ENCODE results near the gene SOS1.

- TF ChIP-seq, protein P1, sequence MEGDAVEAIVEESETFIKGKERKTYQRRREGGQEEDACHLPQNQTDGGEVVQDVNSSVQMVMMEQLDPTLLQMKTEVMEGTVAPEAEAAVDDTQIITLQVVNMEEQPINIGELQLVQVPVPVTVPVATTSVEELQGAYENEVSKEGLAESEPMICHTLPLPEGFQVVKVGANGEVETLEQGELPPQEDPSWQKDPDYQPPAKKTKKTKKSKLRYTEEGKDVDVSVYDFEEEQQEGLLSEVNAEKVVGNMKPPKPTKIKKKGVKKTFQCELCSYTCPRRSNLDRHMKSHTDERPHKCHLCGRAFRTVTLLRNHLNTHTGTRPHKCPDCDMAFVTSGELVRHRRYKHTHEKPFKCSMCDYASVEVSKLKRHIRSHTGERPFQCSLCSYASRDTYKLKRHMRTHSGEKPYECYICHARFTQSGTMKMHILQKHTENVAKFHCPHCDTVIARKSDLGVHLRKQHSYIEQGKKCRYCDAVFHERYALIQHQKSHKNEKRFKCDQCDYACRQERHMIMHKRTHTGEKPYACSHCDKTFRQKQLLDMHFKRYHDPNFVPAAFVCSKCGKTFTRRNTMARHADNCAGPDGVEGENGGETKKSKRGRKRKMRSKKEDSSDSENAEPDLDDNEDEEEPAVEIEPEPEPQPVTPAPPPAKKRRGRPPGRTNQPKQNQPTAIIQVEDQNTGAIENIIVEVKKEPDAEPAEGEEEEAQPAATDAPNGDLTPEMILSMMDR (IDR thresholded peaks at IDR 0.05; ENCODE audit: low read depth, low read length, poor library complexity, severe bottlenecking): no peak
- no peak for TF ChIP-seq EZH2phosphoT487 (IDR thresholded peaks at IDR 0.05; ENCODE audit: borderline replicate concordance, low read length)
Observed at GRCh38 chr2:39144416-39144815, 23.6 kb upstream of the SOS1 start.
